AG08395 (cell line): ENCODE measurements around the gene GLIPR2.
A peak's percentile ranks its signal among the peaks of the same experiment; 100 is the strongest.
"Not testable (repeated sequence)": the region's sequence is repeated elsewhere in the genome, so short reads cannot be mapped to it uniquely, and the experiment has no call there.

Experiments
- DNase-seq: peaks from one replicate; pipeline ENCODE4 v3.0.0; 2012; ENCODE audit warnings: mixed read lengths, low spot score

The GLIPR2 gene

GRCh38 chr9:36163786-36164170 lies 27.2 kb downstream of the GLIPR2 start:
- DNase-seq, result peak; percentile 60

DNA sequence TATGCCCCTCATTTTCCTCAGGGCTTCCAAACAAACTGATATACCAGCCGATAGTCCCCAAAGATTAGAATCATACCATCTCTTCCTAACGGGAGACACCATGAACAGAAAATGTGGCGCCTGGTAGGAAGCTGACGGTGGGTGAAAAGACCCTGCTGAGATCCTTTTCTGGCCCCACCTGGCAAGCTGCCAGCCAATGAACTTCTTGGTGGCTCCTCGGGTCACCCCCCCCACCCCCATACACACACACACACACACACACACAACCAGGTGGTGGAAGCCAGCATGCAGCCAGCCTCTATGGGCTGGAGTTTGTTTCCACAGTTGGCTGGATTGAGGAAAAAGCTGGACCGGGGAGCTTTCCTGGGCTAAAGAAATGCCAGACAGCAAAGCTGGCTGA lies 27.8 kb downstream of the GLIPR2 start:
- no peak for DNase-seq

- no peak for DNase-seq
Observed at GRCh38 chr9:36164989-36165388, 28.5 kb downstream of the GLIPR2 start.

DNA sequence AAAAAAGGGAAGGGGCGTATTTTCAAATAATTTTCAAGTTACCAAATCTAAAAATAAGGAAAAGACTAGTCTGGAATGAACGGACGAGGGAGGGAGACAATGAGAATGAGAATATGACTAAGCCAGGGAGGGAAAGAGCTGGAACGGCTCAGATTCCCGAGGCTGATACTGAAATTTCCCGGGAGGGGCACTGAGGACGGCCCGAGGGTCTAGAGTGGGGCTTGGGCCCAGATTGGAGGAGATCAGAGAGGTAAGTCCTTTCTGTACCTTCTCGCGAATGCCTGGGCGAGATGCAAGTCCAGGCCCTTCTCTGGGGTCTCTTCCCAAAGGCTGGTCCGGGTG lies 29.3 kb downstream of the GLIPR2 start:
- peak; percentile 62 for DNase-seq

GRCh38 chr9:36166168-36166927 lies 29.8 kb downstream of the GLIPR2 start:
- DNase-seq, result peak; percentile 92

- no peak for DNase-seq
Observed at GRCh38 chr9:36169166-36169565, 32.6 kb downstream of the GLIPR2 start, which contains the start of gene CCIN. Gene CCIN, plus strand, starts transcription at chr9:36169388. Its CDS starts 115 bp downstream, at chr9:36169503.

GRCh38 chr9:36169708-36170107 lies 33.2 kb downstream of the GLIPR2 start:
- no peak for DNase-seq

- DNase-seq, result no peak
Observed at GRCh38 chr9:36170531-36170930, 34.0 kb downstream of the GLIPR2 start.

DNA sequence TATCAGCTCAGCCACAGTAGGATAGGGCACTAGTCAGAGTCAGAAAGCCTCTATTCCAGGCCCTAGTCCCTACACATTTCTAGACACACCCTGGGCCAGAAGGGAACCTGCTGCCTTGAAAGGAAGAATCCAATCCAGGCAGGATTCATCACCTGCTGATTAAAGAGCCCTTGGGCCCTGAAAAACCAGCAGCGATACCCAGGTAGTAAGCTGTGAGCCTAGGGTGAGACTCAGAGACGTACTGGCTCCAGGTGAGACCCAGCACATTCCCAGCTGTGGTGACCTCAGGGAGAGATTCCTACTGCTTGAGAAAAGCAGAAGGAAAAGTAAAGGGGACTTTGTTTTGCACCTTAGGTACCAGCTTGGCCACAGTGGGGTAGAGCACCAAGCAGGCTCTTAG lies 37.3 kb downstream of the GLIPR2 start:
- DNase-seq, result no peak

- DNase-seq, result no peak
Observed at GRCh38 chr9:36174271-36174670, 37.7 kb downstream of the GLIPR2 start.

DNA sequence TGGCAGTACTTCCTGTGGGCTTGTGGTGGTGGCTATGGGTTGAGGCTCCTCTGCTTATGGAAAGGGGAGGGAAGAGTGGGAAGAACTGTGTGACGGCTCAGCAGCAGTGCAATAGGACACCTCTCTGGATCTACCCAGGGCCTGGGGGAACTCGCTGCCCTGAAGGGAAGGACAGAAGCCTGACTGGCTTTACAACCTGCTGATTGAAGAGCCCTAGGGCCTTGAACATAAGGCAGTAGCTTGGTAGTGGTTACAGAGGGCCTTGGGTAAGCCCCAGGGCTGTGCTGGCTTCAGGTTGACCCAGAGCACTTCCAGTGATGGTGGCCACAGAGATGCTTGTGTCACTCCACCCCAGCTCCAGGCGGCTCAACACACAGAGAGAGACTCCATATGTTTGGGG lies 38.2 kb downstream of the GLIPR2 start:
- no peak for DNase-seq

GRCh38 chr9:36175209-36175608 lies 38.7 kb downstream of the GLIPR2 start:
- DNase-seq, result not testable (repeated sequence)

DNA sequence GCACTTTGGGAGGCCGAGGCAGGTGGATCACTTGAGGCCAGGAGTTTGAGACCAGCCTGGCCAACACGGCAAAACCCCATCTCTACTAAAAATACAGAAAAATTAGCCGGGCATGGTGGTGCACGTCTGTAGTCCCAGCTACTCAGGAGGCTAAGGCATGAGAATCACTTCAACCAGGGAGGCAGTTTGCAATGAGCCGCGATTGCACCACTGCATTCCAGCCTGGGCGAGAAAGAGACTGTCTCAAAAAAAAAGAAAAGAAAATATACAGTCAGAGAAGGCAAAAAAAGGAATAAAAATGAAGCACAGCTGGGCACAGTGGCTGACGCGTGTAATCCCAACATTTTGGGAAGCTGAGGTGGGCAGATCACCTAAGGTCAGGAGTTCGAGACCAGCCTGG lies 40.0 kb downstream of the GLIPR2 start:
- DNase-seq, result not testable (repeated sequence)

- DNase-seq, result no peak
Observed at GRCh38 chr9:36177571-36177970, 41.0 kb downstream of the GLIPR2 start.

DNA sequence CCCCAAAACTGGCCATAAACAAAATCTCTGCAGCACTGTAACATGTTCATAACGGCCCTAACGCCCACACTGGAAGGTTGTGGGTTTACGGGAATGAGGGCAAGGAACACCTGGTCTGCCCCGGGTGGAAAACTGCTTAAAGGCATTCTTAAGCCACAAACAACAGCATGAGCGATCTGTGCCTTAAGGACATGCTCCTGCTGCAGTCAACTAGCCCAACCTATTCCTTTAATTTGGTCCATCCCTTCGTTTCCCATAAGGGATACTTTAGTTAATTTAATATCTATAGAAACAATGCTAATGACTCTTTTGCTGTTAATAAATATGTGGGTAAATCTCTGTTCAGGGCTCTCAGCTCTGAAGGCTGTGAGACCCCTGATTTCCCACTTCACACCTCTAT lies 43.7 kb downstream of the GLIPR2 start:
- not testable (repeated sequence) for DNase-seq

DNA sequence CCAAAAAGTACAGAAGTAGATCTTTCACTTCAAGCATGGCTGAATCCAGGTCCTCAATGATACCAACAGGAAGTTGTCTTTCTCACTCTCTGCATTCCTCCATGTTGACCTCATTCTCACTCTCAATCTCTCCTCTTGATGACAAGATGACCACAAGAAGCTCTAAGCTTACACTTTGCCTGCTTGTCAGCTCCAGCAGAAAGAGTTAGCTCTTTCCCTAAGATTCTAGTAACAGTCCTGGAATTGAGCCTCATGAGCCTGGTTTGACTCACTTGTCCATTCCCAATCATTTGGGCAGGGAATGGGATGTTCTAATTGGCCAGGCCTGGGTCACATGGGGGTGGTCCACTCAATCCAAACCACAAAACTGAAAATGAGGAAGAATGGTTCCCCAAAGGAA lies 50.9 kb downstream of the GLIPR2 start:
- peak; percentile 83 for DNase-seq

DNA sequence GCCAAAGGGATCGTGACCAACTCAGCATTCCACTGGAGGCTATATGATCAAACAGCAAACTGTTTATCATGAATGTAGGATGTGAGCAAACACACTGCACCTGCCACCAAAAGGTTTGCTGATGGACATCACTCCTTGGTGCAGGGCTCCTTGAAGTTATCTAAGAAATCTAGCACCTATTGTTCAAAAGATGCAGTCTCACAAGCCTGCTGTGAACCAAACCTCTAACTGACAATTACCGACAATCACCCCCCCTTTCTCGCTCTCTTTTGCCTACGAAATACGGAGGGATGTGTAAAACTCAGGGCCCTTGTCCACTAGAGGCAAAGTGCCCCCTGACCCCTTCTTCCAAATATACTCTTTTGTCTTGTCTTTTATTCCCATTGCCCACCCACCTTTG lies 51.7 kb downstream of the GLIPR2 start:
- DNase-seq, result no peak

DNA sequence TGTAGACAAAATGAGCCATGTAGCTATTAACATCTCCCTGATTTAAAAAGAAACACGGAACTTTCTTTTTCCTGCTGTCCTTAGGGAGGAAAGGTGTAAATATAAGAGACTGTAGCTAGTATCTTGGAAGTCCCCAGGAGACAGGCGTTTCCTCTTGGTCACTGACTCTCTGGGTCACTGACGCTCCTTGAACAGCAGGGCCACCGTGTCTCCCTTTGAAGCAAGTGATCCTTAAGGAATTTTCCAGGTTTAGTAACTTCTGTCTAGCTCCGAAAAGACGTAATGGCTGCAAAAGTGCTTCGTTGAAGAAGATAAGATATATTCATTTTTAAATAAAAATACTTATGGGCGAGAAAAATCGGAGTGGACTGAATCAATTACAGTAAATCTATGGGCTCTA lies 53.4 kb downstream of the GLIPR2 start:
- no peak for DNase-seq

GRCh38 chr9:36190388-36191289 lies 54.1 kb downstream of the GLIPR2 start, which contains the start of gene CLTA:
Gene CLTA, plus strand, starts transcription at chr9:36190921. Its CDS starts 136 bp downstream, at chr9:36191057.
- peak; percentile 99 for DNase-seq

DNA sequence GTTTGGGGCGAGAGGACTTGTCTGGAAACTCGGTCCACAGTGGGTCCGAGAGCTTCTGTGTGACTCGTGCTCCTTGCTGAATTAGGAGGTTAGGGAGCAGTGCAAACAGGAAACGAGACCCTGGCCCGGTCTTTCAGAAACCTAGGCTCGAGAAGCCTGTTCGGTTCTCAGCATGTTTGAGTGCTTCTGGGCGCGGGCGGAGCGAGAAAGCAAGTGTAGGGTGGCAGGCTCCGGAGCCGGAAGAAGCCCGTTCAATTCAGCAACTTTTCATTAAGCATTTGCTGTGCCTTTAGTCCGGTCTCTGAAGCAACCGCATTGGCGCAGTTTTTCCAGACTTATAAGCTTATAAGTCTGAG lies 54.7 kb downstream of the GLIPR2 start:
- DNase-seq, result no peak

DNA sequence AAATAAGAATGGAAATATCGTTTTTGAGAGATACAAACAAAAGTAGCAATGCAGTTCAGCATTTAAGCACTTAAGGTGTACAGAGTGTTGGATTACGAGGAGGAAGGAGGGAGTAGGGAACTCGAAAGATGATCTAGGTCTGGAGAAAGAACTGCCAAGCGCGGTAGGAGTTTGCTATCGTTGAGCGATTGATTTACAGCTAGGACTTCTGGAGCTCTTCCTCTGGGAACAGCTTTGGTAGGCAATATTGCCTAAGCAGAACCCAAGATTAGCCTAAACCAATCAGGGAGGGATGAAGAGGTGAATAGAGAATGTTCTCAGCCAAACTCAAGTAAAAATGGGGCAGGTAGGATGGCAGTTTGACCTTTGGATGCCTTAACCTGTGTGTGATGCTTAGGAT lies 55.2 kb downstream of the GLIPR2 start:
- DNase-seq, result no peak

- DNase-seq, result no peak
Observed at GRCh38 chr9:36192196-36192595, 55.7 kb downstream of the GLIPR2 start.

DNA sequence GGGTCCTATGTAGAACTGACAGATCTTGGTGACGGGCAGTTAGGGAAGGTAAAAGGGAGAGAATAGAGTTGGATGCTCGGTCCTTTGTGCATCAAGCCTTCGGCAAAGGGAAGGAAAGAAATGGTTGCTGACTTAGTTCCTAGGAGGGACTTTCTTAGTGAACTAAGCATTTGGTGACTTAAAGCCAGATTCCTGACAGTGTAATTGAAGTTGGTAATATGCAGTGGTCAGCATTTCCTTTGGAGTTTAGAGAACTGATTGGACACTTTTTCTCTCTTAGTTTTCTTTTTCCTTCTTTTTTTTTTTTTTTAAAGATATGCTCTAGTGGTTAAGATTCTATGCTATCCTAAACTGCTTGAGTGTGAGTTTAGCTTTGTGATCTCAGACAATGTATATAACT lies 56.5 kb downstream of the GLIPR2 start:
- no peak for DNase-seq
